HEK293T (cell line): ENCODE measurements around the gene NFKBIZ.

ENCODE experiments used
- CTCF ChIA-PET: fragments of 350-600 bp; formaldehyde crosslinking; extraction: SDS; loops from one replicate; lab custom pipeline; 2021; ENCODE audit warnings: antibody characterized with exemption, inconsistent platforms; lab: Yijun Ruan, JAX
- POLR2A ChIA-PET: fragments of 350-600 bp; formaldehyde crosslinking; extraction: SDS; loops from one replicate; lab custom pipeline; 2020; ENCODE audit warnings: antibody characterized with exemption, inconsistent platforms; lab: Yijun Ruan, JAX
- DNase-seq: peaks from one replicate; pipeline ENCODE4 v3.0.0; 2012; ENCODE audit warnings: mixed read lengths; ENCODE audit errors: extremely low spot score
- ARNT ChIP-seq: fragments of 450-650 bp; IDR thresholded peaks from 2 replicates; pipeline ENCODE4 v1.6.1; 2017; ENCODE audit warnings: mild to moderate bottlenecking
- BHLHE40 ChIP-seq: fragments of 450-650 bp; IDR thresholded peaks from 2 replicates; pipeline ENCODE4 v1.6.1; 2016; ENCODE audit warnings: mild to moderate bottlenecking, moderate library complexity, borderline replicate concordance
- CTBP1 ChIP-seq: fragments of 450-650 bp; IDR thresholded peaks from 2 replicates; pipeline ENCODE4 v1.6.1; 2016; ENCODE audit warnings: borderline replicate concordance
- ELF4 ChIP-seq: fragments of 450-650 bp; IDR thresholded peaks from 2 replicates; pipeline ENCODE4 v1.6.1; 2017; ENCODE audit warnings: antibody characterized with exemption
- FOXA1 ChIP-seq: fragments of 450-650 bp; IDR thresholded peaks from 2 replicates; pipeline ENCODE4 v1.6.1; 2016; ENCODE audit warnings: mild to moderate bottlenecking
- FOXK2 ChIP-seq: fragments of 450-650 bp; IDR thresholded peaks from 2 replicates; pipeline ENCODE4 v1.6.1; 2016; ENCODE audit warnings: mild to moderate bottlenecking
- FOXM1 ChIP-seq: fragments of 450-650 bp; IDR thresholded peaks from 2 replicates; pipeline ENCODE4 v1.6.1; 2017; ENCODE audit warnings: mild to moderate bottlenecking, borderline replicate concordance
- HDGF ChIP-seq: fragments of 450-650 bp; IDR thresholded peaks from 2 replicates; pipeline ENCODE4 v1.6.1; 2017; ENCODE audit warnings: antibody characterized with exemption, borderline replicate concordance
- L3MBTL2 ChIP-seq: fragments of 450-650 bp; conservative IDR thresholded peaks from 2 replicates; pipeline ENCODE4 v1.6.1; 2016; ENCODE audit warnings: mild to moderate bottlenecking
- LEF1 ChIP-seq: fragments of 450-650 bp; IDR thresholded peaks from 2 replicates; pipeline ENCODE4 v1.6.1; 2017; ENCODE audit warnings: mild to moderate bottlenecking, borderline replicate concordance
- NFRKB ChIP-seq: fragments of 450-650 bp; IDR thresholded peaks from 2 replicates; pipeline ENCODE4 v1.6.1; 2016; ENCODE audit warnings: mild to moderate bottlenecking, moderate library complexity
- PKNOX1 ChIP-seq: fragments of 450-650 bp; IDR thresholded peaks from 2 replicates; pipeline ENCODE4 v1.6.1; 2016
- SP1 ChIP-seq: fragments of 450-650 bp; IDR thresholded peaks from 2 replicates; pipeline ENCODE4 v1.6.1; 2017
- SUZ12 ChIP-seq: fragments of 450-650 bp; IDR thresholded peaks from 2 replicates; pipeline ENCODE4 v1.6.1; 2016; ENCODE audit warnings: mild to moderate bottlenecking
- TARDBP ChIP-seq: fragments of 450-650 bp; IDR thresholded peaks from 2 replicates; pipeline ENCODE4 v1.6.1; 2016
- ZNF384 ChIP-seq: fragments of 450-650 bp; IDR thresholded peaks from 2 replicates; pipeline ENCODE4 v1.6.1; 2016

NFKBIZ gene

GRCh38 chr3:101886626-101887025 is 37.3 kb downstream of the NFKBIZ start:
- ChIA-PET POLR2A (no interaction called here), CTCF (no interaction called here)
- TF ChIP-seq ZNF384 (no peak), FOXA1 (no peak), TARDBP (no peak), ELF4 (no peak), CTBP1 (no peak), SUZ12 (no peak), SP1 (no peak)
- no peak for DNase-seq

GRCh38 chr3:101888653-101889052 is 39.3 kb downstream of the NFKBIZ start:
- POLR2A ChIA-PET = no interaction called here

GRCh38 chr3:101890716-101891115 is 41.4 kb downstream of the NFKBIZ start:
- no peak for DNase-seq
- POLR2A ChIA-PET = no interaction called here
- TF ChIP-seq NFRKB = no peak
- no peak for TF ChIP-seq FOXA1
- TF ChIP-seq ELF4 = no peak
- CTCF ChIA-PET = interaction anchor here (1.1 to 1.2 kb wide), 2 partner anchors 10 to 28 kb away, joined by 3 to 4 read pairs; no protein-coding TSS in a partner anchor

More at GRCh38 chr3:101888653-101889052, 39.3 kb downstream of the NFKBIZ start:
- CTCF ChIA-PET = no interaction called here
- no peak for DNase-seq
- TF ChIP-seq CTBP1 (no peak), ZNF384 (no peak), LEF1 (no peak), FOXA1 (no peak), HDGF (no peak), TARDBP (no peak), NFRKB (no peak), FOXK2 (no peak), ARNT (no peak), FOXM1 (no peak)

GRCh38 chr3:101892648-101893047 is 43.3 kb downstream of the NFKBIZ start:
- TF ChIP-seq BHLHE40 = no peak
- TF ChIP-seq SP1 = no peak
- no peak for TF ChIP-seq FOXK2
- no peak for TF ChIP-seq ZNF384
- no peak for TF ChIP-seq L3MBTL2
- no peak for TF ChIP-seq SUZ12
- no peak for TF ChIP-seq PKNOX1
- TF ChIP-seq NFRKB = no peak
- TF ChIP-seq FOXM1 = no peak
- no peak for TF ChIP-seq TARDBP
- TF ChIP-seq CTBP1 = no peak
- no peak for TF ChIP-seq FOXA1
- TF ChIP-seq ARNT = no peak
- DNase-seq = no peak
- POLR2A ChIA-PET = no interaction called here
- CTCF ChIA-PET = no interaction called here

- DNase-seq = no peak
- CTCF ChIA-PET = no interaction called here
- POLR2A ChIA-PET = no interaction called here
- TF ChIP-seq SUZ12 (no peak), ELF4 (no peak), CTBP1 (no peak), PKNOX1 (no peak), NFRKB (no peak), SP1 (no peak), HDGF (no peak), ARNT (no peak), L3MBTL2 (no peak), LEF1 (no peak), FOXA1 (no peak), FOXM1 (no peak), FOXK2 (no peak), BHLHE40 (no peak)
Measured at GRCh38 chr3:101896083-101896757, 46.9 kb downstream of the NFKBIZ start.

GRCh38 chr3:101897013-101897412 is 47.7 kb downstream of the NFKBIZ start:
- CTCF ChIA-PET = no interaction called here
- DNase-seq = no peak
- POLR2A ChIA-PET = no interaction called here
- TF ChIP-seq ARNT (no peak), L3MBTL2 (no peak), CTBP1 (no peak), ZNF384 (no peak), BHLHE40 (no peak), LEF1 (no peak), PKNOX1 (no peak), SP1 (no peak), TARDBP (no peak), SUZ12 (no peak), NFRKB (no peak), FOXK2 (no peak), ELF4 (no peak), FOXA1 (no peak), HDGF (no peak), FOXM1 (no peak)
